Gastrocnemius medialis (tissue), 4 donors: ENCODE measurements around the gene ATP11A.

Source experiments
- CTCF ChIP-seq, 5 experiments: fragments of 450-650 bp in 3 of 5; fragments of 200-600 bp in 2 of 5; sonication (generic) in 2 of 5; IDR thresholded peaks in 4 of 5; conservative IDR thresholded peaks in 1 of 5; 1 replicate in 4 of 5; 2 replicates in 1 of 5; pipeline ENCODE4 v1.5.1; 2016 to 2019; ENCODE audit warnings: antibody characterized with exemption in 5 of 5, mild to moderate bottlenecking in 3 of 5, moderate library complexity in 3 of 5
- POLR2A ChIP-seq, 2 donors: fragments of 450-650 bp; IDR thresholded peaks; one replicate each; pipeline ENCODE4 v1.6.1; 2017; ENCODE audit warnings: antibody characterized with exemption in 2 of 2, mild to moderate bottlenecking in 2 of 2, moderate library complexity in 2 of 2

GRCh38 chr13:112844879-112845278 is 155.0 kb downstream of the ATP11A start:
- no peak for TF ChIP-seq CTCF (IDR thresholded peaks at IDR 0.05 in 4 of 5, conservative IDR thresholded peaks at IDR 0.05 in 1 of 5)
- TF ChIP-seq POLR2A (IDR thresholded peaks at IDR 0.05) = no peak
